NCI-H146 treated with DMSO at 0.1 percent for 48 hours (cell line): ENCODE data around the gene TPO.
"Not testable (repeated sequence)": the region's sequence is repeated elsewhere in the genome, so short reads cannot be mapped to it uniquely, and the experiment has no call there.

Experiments used
- DNase-seq: peaks from one replicate; lab custom pipeline; 2025; ENCODE audit not compliant: unreplicated experiment; lab: John Stamatoyannopoulos, UW

TPO gene

DNA sequence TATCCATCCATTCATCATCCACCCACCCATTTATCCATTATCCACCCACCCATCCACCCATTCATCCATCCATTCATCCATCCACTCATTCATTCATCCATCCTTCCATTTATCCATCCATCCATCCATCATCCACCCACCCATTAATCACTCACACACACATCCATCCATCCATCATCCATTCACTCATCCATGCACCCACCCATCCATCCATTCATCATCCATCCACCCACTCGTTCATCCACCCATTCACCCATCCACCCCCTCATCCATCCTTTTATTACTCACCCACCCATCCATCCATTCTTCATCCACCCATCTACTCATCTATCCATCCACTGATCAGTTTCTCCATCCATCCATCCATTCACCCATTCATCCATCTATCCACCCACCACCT, 8.1 kb upstream of the TPO start:
- DNase-seq = no peak

DNA sequence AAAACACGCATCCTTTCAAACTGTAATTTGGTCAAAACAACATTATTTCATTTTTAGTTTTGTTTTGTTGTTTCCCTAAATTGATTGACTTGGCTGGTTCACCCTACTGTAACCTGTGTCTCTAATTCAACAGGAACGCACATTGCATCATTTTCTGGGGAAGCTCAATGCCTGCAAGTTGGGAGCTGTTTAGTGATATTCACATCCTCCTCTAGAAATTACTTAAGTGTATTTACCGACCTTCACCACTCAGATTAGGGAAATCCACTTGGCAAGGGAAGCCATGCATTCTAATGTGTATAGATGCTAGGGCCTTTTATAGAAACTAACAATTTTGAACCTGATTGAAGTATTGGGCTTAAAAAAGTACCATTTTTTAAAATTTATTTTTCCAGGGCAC, 7.3 kb upstream of the TPO start:
- DNase-seq = no peak

DNA sequence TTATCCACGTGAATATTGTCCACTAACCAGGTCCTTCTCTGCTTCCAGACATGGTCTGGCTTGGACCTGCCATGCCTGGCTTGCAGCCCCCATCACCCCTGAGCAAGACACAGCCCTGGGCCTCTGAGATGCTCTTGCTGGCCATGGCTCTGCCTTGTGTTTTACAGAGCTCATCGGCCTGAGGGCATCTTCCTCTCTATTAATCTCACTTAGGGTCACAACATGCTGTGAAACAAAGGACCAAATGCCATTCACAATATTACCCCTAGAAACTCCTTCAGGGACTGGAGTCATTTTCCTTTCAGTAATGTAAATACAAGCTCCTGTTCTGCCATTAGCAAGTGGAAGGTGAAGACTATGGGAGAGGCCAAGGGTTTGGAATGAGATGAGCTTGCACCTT, 6.8 kb upstream of the TPO start:
- no peak for DNase-seq

DNA sequence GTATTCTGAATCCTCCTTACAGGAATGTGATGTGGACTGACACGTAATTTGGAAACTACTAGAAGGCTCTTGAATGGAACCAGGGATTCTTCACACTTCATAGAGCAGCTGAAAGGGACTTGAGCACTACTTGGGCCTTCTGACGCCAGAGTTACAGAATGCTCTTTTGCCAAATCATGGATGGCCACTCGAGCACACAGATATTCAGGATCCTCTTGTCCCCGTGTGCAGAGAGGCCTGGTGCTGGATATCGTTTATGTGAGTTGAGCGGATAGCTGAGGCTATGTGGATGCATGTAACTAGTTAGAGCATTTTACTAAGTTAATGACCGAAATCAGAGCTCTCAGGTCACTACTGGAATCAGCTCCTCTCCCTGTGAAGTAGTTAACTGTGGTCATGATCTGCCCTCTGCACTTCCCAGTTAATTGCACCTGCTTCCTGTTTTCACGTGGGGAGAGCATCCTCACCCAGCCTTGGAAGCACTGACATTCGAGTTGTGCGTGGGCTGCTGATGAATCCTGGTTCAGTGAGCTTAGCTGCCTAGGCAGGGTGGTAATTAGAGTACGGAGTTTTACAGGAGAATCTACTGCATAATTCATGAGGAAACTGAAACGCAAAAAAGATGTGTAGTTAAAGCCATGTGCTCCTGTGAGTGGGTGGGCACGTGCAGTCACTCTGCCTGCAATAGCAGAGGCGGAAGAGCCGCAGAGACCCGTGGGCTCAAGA, 5.2 kb upstream of the TPO start:
- DNase-seq = no peak

DNA sequence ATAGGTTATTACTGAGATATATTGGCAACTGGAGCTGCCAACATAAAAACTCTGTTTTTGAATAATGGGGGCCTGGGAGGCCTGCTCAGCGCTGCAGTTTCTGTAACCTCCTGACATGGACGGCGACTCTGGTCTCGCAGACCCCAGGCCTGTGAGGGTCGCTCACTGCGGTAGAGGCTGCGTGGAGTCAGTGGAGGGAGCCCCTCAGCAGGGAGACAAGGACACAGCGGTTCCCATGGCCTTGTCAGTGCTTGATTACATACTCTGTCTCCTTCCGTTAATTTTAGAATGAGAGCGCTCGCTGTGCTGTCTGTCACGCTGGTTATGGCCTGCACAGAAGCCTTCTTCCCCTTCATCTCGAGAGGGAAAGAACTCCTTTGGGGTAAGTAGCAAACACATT, 858 bp downstream of the TPO start:
- no peak for DNase-seq

DNA sequence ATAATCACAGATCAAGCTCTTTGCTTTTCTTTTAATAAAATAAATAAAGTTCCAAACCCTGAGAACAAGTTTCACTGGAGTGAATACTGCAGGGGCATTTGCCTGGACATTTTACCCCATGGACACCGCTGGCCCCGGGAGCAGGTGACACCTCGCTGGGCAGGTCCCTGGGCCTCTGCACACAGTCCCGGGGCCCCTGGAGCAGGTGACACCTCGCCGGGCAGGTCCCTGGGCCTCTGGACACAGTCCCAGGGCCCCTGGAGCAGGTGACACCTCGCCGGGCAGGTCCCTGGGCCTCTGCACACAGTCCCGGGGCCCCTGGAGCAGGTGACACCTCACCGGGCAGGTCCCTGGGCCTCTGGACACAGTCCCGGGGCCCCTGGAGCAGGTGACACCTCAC, 1.6 kb downstream of the TPO start:
- DNase-seq = not testable (repeated sequence)

DNA sequence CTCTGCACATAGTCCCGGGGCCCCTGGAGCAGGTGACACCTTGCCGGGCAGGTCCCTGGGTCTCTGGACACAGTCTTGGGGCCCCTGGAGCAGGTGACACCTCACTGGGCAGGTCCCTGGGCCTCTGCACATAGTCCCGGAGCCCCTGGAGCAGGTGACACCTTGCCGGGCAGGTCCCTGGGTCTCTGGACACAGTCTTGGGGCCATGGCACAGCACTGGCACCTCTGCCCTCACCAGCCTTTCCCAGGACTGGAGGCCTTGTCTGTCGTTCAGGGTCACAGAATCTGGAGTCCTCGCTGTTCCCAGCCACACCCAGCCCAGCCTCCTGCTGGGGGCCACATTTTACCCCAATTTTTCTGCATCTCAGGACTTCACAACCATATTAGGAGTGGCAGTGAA, 2.2 kb downstream of the TPO start:
- no peak for DNase-seq

DNA sequence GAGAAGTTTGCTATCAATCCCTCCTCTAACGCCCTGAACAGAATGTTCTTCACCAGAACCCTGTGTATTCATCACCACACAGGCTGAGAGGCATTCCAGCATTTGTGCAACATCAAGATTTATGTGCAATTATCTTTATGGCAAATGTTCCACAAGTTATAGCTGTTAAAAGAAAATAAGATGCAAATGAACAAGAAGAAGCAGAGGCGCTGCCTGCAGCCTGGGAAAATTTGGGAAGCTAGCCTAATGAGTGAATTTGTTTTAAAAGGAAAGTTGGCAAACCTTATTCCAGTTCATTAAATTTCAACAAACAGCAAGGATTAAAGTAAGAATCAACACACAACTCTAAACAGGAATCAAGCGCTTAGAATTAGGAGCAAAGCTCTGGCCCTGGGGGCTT, 5.3 kb downstream of the TPO start:
- no peak for DNase-seq

DNA sequence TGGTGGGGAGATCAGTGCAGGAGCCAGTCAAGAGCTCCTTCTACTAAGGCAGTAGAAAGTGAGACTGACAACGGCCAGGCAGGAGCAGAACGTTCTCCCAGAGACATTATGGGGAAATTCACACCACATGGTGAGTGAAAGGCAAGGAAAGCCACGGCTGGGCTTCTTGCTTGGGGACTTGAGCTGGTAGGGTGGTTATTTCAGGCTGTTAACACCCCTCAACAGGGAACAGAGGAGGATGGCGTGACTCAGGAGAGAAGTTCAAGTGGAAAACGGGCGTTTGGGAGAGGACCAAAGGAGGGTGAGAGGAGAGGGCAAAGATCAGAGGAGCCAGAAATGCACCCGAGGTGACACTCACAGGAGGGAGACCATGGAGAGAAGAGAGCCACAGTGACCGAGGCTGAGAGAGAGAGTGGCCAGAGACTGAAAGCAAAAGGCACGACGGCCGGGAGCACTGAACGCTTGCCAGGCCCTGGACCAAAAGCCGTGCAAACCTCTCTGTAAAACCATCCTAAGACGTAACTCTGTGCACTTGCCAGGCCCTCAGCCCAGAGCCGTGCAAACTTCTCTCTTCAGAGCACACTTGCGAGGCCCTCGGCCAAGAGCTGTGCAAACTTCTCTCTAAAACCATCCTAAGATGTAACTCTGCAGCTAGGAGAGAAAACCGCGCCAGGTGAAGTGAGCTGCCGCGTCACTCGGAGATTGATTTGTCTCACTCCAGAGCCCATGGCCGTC, 7.7 kb downstream of the TPO start:
- DNase-seq = no peak

DNA sequence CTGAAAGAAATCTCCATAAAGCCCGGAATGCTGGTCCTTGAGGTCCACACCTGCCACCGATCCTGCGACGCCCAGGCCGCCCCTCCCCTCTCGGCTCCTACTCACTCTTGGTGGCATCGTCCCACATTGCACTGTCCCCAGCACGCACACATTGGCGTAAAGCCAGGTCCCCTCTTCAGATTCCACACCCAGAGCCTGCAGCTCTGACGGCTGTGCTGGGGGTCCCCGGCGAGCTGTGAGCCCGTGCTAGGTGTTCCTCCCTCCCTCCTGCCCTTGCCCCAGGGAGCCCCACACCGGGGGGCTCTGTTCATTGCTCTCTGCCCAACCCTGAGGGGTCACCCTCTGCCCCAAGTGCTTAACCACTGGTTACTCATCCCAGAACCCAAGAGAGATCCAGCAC, 8.5 kb downstream of the TPO start:
- no peak for DNase-seq

DNA sequence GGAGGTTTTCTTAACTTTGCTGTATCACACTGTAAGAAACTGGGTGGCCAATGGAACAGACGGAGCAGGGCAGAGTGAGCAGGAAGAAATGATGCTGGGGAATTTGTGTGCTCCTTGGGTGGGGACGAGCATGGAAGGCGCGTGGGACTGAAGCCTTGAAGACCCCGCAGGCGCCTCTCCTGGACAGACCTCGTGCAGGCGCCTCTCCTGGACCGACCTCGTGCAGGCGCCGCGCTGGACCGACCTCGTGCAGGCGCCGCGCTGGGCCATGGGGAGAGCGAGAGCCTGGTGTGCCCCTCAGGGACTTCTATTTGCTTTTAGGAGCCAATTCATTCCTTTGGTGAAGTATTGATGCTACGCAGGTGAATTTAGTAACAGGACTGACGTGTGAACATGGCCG, 8.9 kb downstream of the TPO start:
- no peak for DNase-seq

DNA sequence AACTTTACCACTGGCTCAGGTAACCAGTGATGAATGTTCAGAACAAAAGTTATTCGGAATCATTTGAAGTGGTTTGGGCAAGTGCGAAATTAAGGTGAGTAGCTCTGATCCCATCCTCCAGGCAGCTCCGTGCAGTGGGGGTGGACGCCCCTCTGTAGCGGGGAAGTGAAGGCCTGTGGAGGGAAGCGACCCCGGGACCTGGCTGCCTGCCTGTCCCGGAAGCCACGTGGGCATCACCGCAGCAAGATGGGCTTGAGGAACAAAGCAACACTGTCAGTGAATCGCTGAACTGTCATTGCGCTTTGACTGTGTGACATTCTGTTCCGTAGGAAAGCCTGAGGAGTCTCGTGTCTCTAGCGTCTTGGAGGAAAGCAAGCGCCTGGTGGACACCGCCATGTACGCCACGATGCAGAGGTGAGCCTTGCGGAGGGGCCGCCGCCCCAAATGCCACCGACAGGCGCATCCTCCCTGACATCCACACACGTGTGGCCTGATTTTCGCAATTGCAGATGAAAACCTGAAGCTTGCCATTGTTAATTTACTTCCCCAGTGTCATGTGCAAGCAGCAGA, 9.5 kb downstream of the TPO start:
- no peak for DNase-seq

DNA sequence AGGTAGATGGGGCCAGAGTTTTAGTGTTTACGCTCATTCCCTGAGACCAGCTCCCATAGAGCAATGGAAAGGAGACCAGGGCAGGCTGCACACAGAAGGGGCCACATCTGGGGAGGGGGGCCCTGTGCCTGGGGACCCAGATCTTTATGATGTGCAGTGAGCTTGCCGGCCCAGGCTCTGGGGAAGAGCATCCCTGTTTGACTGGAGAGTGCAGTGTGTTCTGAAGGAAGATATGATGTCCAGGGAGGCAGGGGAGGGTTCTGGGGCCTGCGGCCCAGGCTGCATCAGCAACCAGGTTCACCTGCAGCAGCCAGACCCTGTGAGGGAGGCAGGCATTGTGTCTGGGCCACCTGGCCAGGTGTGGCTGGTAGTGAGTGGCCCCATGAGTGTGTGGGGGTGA, 13.8 kb downstream of the TPO start:
- DNase-seq = no peak

DNA sequence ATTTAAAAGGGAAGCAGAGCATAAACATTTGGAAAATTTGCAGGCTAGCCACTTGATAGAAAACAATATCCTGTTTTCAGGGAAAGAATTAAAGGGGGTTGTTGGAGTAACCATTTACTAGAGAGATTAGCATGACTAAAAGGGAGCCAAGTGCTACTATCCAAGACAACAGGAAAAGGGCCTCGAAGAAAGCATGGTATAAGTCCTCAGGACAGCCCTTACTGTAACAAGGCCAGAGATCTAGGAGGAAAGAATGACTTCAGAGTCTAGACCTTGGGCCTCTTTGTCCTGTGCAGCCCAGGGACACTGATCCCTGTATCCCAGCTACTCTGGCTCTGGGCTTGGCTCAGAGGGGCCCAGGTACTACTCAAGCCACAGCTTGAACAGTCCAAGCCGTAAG, 16.6 kb downstream of the TPO start:
- DNase-seq = no peak

DNA sequence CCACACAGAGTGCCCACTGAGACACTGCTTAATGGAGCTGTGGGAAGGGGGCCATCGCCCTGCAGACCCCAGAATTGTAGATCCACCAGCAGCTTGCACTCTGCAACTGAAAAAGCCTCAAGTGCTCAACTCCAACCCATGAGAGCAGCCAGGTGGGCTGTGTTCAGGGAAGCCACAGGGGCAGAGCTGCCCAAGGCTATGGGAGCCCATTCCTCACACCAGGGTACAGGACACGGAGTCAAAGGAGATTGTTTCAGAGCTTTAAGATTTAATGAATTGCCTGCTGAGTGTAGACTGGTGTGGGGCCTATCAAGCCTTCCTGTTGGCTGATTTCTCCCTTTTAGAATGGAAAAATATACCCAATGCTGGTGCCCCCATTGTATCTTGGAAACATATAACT, 17.2 kb downstream of the TPO start:
- DNase-seq = no peak

DNA sequence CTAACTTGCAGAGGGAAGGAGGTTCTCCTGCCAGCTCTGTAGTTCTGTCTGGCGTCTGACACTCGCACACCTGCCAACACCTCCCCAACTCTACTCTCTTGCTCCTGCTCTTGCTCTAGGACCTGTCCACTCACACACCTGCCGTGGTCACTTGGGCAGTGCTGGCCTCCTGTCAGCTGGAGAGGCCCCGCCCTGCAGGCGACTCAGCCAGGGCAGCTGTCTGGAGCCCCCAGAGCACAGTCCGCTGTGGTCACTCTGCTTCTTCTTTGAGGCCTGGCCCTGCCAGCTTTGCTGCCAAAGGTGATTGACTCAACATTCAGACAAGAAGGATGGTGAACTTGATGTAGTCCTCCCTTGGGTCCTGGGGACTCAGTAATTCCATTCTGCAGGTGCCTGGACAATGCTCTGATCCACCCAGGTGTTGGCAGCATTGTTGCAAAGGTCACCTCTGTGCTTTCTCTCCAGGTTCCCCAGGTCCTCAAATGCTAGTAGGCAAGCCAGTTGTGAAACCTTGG, 18.7 kb downstream of the TPO start:
- no peak for DNase-seq

DNA sequence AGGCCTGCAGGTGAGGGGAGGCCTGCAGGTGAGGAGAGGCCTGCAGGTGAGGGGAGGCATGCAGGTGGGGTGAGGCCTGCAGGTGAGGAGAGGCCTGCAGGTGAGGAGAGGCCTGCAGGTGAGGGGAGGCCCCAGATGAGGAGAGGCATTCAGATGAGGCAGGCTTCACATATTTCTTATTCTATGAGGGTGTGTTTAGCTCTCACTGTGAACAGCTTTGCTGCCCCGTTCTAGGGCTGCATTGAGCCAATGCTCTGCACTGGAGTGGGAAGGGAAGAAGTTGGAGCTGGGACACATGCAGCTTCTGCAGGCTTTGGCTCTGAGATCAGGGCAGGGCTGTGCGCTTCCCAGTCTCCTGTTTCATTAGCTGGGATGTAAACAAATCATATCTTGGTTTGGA, 19.5 kb downstream of the TPO start:
- no peak for DNase-seq

DNA sequence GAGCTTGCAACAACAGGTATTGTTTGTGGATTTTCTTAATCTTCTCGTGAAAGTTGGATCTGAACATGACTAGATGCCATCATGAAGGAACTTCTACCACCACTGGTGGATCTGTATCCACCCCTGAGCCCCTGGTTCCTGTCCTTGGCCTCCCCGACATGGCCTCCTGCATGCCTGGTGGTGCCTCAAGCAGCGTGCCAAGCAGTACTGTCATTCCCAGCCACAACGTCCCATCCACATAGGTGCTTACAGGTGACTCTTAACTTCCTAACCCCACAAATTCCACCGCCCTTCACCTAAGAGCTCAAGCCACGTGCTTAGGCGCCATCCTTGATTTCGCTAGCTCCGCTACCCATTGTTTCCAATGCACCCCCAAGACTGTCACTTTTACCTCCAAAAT, 23.1 kb downstream of the TPO start:
- no peak for DNase-seq

DNA sequence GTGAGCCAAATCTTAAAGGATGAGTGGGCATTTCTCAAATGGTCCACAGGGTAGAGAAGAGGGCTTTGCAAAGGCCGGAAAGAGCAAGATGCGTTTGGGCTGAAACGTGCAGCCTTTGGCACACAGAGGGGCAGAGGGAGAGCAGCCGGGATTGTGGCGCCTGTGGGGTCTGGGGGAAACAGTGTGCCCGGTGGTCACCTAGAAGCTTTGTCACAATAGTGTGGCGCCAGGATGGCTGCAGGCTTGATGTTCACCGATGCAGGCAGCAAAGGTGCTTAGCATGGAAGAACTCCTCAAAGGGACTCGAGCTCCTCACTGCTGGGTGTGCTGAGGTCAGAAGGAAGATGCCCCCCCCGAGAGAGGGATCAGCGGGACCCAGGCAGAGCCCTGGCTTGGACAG, 23.8 kb downstream of the TPO start:
- DNase-seq = no peak

DNA sequence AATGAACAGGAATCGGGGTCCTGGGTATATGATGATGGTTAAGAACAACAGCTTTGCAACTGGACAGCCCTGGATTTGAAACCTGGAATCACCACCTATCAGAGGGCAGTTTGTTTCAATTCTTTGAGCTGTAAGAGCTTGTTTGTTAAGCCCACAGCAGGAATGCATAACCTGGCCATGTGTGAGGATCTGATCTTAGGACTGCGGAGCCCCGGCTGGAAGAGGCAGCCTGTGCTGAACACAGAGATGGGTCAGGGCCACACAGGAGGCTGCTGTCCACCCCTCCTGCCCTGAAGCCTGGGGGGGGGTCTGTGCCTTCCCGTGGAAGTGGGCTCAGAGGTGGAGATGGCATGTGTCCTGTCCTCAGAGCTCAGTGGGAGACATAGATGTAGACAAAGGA, 24.3 kb downstream of the TPO start:
- no peak for DNase-seq

DNA sequence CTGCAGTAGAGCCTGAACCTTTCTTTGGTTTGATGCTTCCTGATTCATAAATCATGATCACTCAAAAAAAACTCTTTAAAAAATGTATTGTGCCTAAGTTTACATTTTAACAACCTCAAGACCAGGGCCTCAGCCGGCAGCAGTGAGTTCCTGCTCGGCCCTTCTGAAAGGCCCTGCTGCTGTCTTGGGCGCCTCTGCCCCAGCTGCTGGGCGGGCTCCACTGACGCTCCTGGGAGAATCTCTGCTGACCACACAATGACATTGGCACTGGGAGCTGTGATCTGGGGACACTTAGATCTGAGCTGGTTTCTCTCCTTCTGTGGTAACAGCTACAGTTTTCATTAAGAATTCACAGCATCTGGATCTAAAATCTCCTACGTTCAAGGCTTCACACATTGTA, 25.7 kb downstream of the TPO start:
- DNase-seq = no peak

DNA sequence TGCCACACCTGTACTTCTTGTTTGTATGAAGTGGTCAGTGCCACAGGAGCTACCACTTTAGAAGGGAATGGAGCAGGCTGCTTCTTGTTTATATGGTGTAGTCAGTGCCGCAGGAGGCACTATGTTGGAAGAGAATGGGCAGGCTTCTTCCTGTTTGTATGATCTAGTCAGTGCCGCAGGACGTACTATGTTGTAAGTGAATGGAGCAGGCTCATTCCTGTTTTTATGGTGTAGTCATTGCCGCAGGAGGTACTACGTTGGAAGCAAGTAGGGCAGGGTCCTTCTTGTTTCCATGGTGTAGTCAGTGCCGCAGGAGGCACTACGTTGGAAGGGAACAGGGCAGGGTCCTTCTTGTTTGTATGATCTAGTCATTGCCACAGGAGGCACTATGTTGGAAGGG, 27.3 kb downstream of the TPO start:
- DNase-seq = no peak
